ENCODE results near the gene CNTNAP1. TPM values are rescaled to one million over a fixed set of nuclear protein-coding genes. Genes with fewer than 3 reads are reported as not detected.

The CNTNAP1 gene
- total RNA-seq, 1 experiment from 2014 or later = 7.7 TPM

- Mint-ChIP-seq H3K9me3 (no peaks in the 10 kb centered on the region; a peak in 2 of 5 replicates), H3K36me3 (ENCODE audit: insufficient read depth in 1 of 3, low read depth in 3 of 3) (peaks cover 4 to 6% (median 5%) of the 10 kb centered on the region in 3 experiments)
- H3K27ac ChIP-seq (ENCODE audit: insufficient read length, low read depth, low read length) = no peak overlapping the region
Measured at GRCh38 chr17:42680331-42680808, 2.0 kb upstream of the CNTNAP1 start.

More at GRCh38 chr17:42680331-42680808, 2.0 kb upstream of the CNTNAP1 start:
- Mint-ChIP-seq H3K27ac (peak overlapping the region in 1 of 3 experiments; percentile 28; a peak in 2 of 7 replicates), H3K4me3 (peak overlapping the region; percentile 57 to 60; a peak in 4 of 5 replicates), H3K27me3 (ENCODE audit: low read depth) (peaks cover 39% of the 10 kb centered on the region), H3K4me1 (peaks cover 37 to 47% of the 10 kb centered on the region in 2 experiments)
- H3T11ph ChIP-seq (ENCODE audit: low read length) = no peak overlapping the region
- H3K4ac ChIP-seq (ENCODE audit: low read depth, low read length) = no peak overlapping the region
- no peaks in the 10 kb centered on the region; the same call in 1 of the 2 replicates for H3K27me3 ChIP-seq (ENCODE audit: insufficient read depth, low read length)
- no peak overlapping the region for H2BK15ac ChIP-seq (ENCODE audit: low read depth, low read length)
- H3K23me2 ChIP-seq (ENCODE audit: insufficient read length, low read depth, low read length, poor library complexity, severe bottlenecking) = peaks cover 25% of the 10 kb centered on the region
- no peak overlapping the region for H2BK12ac ChIP-seq (ENCODE audit: insufficient read length, low read depth, low read length)
- H2AK5ac ChIP-seq (ENCODE audit: insufficient read length, low read length) = no peak overlapping the region
- no peak overlapping the region for H3K56ac ChIP-seq (ENCODE audit: insufficient read length, low read depth, low read length)
- TF ChIP-seq, protein P1, sequence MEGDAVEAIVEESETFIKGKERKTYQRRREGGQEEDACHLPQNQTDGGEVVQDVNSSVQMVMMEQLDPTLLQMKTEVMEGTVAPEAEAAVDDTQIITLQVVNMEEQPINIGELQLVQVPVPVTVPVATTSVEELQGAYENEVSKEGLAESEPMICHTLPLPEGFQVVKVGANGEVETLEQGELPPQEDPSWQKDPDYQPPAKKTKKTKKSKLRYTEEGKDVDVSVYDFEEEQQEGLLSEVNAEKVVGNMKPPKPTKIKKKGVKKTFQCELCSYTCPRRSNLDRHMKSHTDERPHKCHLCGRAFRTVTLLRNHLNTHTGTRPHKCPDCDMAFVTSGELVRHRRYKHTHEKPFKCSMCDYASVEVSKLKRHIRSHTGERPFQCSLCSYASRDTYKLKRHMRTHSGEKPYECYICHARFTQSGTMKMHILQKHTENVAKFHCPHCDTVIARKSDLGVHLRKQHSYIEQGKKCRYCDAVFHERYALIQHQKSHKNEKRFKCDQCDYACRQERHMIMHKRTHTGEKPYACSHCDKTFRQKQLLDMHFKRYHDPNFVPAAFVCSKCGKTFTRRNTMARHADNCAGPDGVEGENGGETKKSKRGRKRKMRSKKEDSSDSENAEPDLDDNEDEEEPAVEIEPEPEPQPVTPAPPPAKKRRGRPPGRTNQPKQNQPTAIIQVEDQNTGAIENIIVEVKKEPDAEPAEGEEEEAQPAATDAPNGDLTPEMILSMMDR (conservative IDR thresholded peaks at IDR 0.05) = no peak
- H3K79me2 ChIP-seq (ENCODE audit: insufficient read depth, low read length) = no peaks in the 10 kb centered on the region; the same call in 1 of the 2 replicates
- no peaks in the 10 kb centered on the region for H4K20me1 ChIP-seq (ENCODE audit: control insufficient read depth, insufficient read depth, insufficient read length)
- H3K9me3 ChIP-seq (ENCODE audit: control insufficient read depth, low read depth, low read length) = no peaks in the 10 kb centered on the region
- H3K4me1 ChIP-seq (ENCODE audit: insufficient read depth, low read length) = peaks cover 3% of the 10 kb centered on the region; the same call in 1 of the 2 replicates
- no peak overlapping the region for H4K8ac ChIP-seq (replicated peaks; ENCODE audit: insufficient read length, low read depth, low read length)
- no peak overlapping the region for H4K91ac ChIP-seq (ENCODE audit: insufficient read length, low read depth, low read length)
- DNase-seq = peak; percentile 75
- no peak overlapping the region for H3K23ac ChIP-seq (ENCODE audit: insufficient read length, low read depth, low read length)
- H3K9ac ChIP-seq (ENCODE audit: extremely low read depth, insufficient read length, low read length) = no peak overlapping the region
- H3K18ac ChIP-seq (ENCODE audit: insufficient read length, low read depth, low read length) = no peak overlapping the region
- H3K79me1 ChIP-seq (ENCODE audit: insufficient read depth, low read depth, low read length, poor library complexity, severe bottlenecking) = no peaks in the 10 kb centered on the region
- WGBS (ENCODE audit: extremely low coverage, insufficient read length, low lambda C conversion rate) = no CpG with 5 or more reads among the region's 20 CpGs
- H3K4me2 ChIP-seq (ENCODE audit: insufficient read depth, insufficient read length, low read length) = peak overlapping the region; percentile 83
- H2BK5ac ChIP-seq (ENCODE audit: insufficient read length, low read length) = no peak overlapping the region
- H2AFZ ChIP-seq (ENCODE audit: low read length) = no peak overlapping the region
- no peak overlapping the region for H2BK120ac ChIP-seq (ENCODE audit: low read depth, low read length, poor library complexity, severe bottlenecking)
- H2BK20ac ChIP-seq (ENCODE audit: low read depth, low read length, poor library complexity, severe bottlenecking) = no peak overlapping the region
- H3K14ac ChIP-seq (ENCODE audit: insufficient read depth, low read length) = no peak overlapping the region
- no peak overlapping the region for H4K5ac ChIP-seq (ENCODE audit: insufficient read length, low read depth, low read length)

Measured in H9 (cell line).